ENCODE measurements around the gene PTPRK. TPM values are rescaled to one million over a fixed set of nuclear protein-coding genes. Genes with fewer than 3 reads are reported as not detected.

PTPRK gene
- total and polyA plus RNA-seq, 4 donors, result 12.1 to 61.2 (median 29.1) TPM

- WGBS, result 12% methylated on average over 2 of the region's 2 CpGs
- H3K27ac ChIP-seq (ENCODE audit: low read depth in 1 of 2, low read length in 2 of 2), result peak overlapping the region; percentile 16 to 32
- H3K4me1 ChIP-seq (ENCODE audit: control insufficient read depth in 4 of 4, insufficient read depth in 4 of 4, low read length in 3 of 4), result peaks cover 7 to 37% (median 18%) of the 10 kb centered on the region in 4 donors
- no peak for DNase-seq (ENCODE audit: low spot score)
- no peak overlapping the region for H3K4me3 ChIP-seq (ENCODE audit: low read depth in 1 of 3, low read length in 3 of 3)
- TF ChIP-seq ATF3 (IDR thresholded peaks at IDR 0.05) (no peak), NR2F2 (IDR thresholded peaks at IDR 0.05) (no peak), REST (IDR thresholded peaks at IDR 0.05) (no peak), RXRA (IDR thresholded peaks at IDR 0.05) (no peak), FOXA1 (IDR thresholded peaks at IDR 0.05) (no peak), RAD21 (IDR thresholded peaks at IDR 0.05) (no peak), TAF1 (conservative IDR thresholded peaks at IDR 0.05) (no peak), ZBTB33 (IDR thresholded peaks at IDR 0.05) (no peak), CTCF (IDR thresholded peaks at IDR 0.05; ENCODE audit: low read depth, low read length, missing input control) (no peak), MAX (IDR thresholded peaks at IDR 0.05) (no peak), YY1 (IDR thresholded peaks at IDR 0.05) (no peak), FOXA2 (IDR thresholded peaks at IDR 0.05) (no peak), HNF4G (IDR thresholded peaks at IDR 0.05) (no peak), SP1 (IDR thresholded peaks at IDR 0.05) (no peak), HNF4A (conservative IDR thresholded peaks at IDR 0.05) (no peak), EGR1 (IDR thresholded peaks at IDR 0.05; ENCODE audit: low read depth in 2 of 2) (no peak), JUND (IDR thresholded peaks at IDR 0.05) (no peak), GABPA (IDR thresholded peaks at IDR 0.05 in 1 of 2, conservative IDR thresholded peaks at IDR 0.05 in 1 of 2) (no peak)
- no peaks in the 10 kb centered on the region for H3K27me3 ChIP-seq (ENCODE audit: control insufficient read depth in 4 of 4, insufficient read depth in 4 of 4, low read length in 3 of 4)
- H3K9me3 ChIP-seq (ENCODE audit: control insufficient read depth in 4 of 4, low read length in 3 of 4), result no peaks in the 10 kb centered on the region
- no peaks in the 10 kb centered on the region for H3K36me3 ChIP-seq (ENCODE audit: control insufficient read depth in 4 of 4, insufficient read depth in 3 of 4, low read depth in 1 of 4, low read length in 3 of 4)
- H3K9ac ChIP-seq (ENCODE audit: low read depth in 1 of 2, low read length in 2 of 2), result no peak overlapping the region
Measured at GRCh38 chr6:128498234-128498633, 22.2 kb downstream of the PTPRK start.

All from liver (tissue), 9 donors.